Activated T-cell treated with anti-CD3 and anti-CD28 coated beads, Interleukin-2, amount 50 U/mL, for 1 hour (primary cell): ENCODE results near the gene BORCS5.
A peak's percentile ranks its signal among the peaks of the same experiment; 100 is the strongest.
"Not testable (repeated sequence)": the region's sequence is repeated elsewhere in the genome, so short reads cannot be mapped to it uniquely, and the experiment has no call there.

Experiments
- DNase-seq: peaks from one replicate; pipeline ENCODE4 v3.0.0-alpha.2; 2020

BORCS5 gene

DNA sequence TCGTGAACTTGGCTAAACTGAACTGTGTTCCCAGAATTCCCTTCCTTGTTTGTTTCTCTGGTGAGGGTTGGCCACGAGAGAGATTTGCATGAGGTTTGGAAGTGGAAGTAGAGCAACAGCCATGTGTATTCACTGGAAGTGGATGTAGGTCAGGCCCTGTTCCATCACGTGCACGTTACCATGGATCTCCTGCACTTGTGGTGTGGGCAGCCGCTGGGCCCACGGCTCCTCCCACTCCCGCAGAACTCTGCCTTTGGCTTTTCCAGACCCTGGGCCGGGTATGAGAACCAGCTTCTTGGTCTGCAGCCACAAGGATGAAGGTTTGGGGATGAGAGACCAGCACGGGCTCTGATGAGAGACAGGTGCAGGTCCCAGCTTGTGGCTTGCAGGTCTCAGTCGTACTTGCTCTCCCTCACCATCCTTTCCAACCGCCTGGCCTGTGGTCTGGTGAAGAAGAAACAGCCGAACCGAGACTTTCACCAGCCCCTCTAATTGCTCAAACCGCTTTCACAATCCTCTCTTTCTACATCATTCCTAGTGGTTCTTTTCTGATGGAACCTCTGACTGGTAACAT, 110.9 kb downstream of the BORCS5 start:
- peak; percentile 60 for DNase-seq

DNA sequence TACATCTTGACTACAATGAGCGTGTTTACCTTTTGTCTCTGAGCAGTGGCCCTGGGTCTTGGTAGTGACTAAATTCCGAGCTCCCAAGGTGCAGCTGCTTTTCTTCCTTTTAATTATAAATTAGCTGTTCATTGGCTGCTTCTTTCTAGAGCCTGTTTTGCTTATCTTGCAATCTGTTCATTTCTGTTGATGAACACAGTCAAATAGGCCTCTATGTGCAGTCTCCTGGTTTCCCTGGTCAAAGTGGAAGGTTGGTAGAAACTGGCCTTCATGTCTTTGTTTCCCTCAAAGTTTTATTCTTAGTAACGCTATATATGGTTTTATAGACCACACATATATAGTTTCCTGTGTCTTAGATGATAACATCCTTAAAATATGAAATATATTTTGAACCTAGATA, 111.7 kb downstream of the BORCS5 start:
- DNase-seq: no peak

DNA sequence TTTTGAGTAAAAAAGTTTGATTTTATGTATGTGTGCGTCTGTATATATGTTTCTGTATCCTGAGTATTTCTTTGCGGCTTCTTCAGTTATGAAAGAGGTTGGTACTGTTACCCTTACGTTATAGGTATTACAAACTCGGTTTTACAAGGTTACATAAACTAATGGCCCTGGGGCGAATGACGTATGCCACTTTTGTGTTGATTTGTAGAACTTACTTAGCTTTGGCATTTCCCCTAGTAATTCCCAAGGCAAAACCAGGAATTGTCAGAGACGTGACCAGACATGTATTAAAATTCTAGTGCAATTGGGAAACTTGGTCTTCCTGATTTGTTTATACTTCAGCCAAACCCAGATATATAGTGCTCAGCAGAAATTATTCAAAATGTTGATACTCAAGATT, 112.5 kb downstream of the BORCS5 start:
- no peak for DNase-seq

DNA sequence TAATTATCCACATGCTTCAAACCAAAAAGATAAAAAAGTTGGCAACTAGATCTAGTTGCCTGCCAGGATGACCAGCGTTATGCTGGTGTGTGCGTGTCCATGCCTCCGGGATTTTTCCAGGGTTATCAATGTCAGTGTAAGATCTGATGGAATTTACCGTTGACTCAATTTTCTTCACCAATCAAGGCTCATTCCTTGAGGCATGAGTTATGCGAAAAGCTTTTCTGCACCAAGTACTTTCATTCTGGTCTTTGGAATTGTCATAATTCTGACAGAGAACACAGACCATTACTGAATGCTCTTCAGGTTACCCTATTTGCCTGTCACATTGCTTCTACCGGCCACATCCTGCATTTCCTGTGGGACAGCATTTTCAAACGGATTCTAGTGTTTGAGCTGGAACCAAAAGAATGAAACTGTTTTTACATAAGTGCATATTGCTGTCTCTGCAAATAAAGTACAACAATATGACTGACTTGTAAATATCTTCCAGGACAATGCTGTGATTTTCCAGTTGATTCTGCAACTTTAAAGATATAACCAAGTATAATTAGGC, 114.0 kb downstream of the BORCS5 start:
- no peak for DNase-seq

DNA sequence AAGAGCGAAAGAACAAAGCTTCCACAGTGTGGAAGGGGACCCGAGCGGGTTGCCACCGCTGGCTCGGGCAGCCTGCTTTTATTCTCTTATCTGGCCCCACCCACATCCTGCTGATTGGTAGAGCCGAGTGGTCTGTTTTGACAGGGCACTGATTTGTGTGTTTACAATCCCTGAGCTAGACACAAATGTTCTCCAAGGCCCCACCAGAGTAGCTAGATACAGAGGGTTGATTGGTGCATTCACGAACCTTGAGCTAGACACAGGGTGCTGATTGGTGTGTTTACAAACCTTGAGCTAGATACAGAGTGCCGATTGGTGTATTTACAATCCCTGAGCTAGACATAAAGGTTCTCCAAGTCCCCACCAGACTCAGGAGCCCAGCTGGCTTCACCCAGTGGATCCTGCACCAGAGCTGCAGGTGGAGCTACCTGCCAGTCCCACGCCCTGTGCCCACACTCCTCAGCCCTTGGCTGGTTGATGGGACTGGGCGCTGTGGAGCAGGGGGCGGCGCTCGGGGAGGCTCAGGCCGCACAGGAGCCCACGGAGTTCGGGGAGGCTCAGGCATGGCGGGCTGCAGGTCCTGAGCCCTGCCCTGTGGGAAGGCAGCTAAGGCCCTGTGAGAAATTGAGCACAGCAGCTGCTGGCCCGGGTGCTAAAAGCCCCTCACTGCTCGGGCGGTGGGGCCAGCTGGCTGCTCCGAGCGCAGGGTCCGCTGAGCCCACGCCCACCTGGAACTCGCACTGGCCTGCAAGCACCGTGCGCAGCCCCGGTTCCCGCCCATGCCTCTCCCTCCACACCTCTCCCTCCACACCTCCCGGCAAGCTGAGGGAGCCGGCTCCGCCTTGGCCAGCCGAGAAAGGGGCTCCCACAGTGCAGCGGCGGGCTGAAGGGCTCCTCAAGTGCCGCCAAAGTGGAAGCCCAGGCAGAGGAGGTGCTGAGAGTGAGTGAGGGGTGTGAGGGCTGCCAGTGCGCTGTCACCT, 115.4 kb downstream of the BORCS5 start:
- DNase-seq: not testable (repeated sequence)

GRCh38 chr12:12473223-12473622, 116.3 kb downstream of the BORCS5 start:
- no peak for DNase-seq

DNA sequence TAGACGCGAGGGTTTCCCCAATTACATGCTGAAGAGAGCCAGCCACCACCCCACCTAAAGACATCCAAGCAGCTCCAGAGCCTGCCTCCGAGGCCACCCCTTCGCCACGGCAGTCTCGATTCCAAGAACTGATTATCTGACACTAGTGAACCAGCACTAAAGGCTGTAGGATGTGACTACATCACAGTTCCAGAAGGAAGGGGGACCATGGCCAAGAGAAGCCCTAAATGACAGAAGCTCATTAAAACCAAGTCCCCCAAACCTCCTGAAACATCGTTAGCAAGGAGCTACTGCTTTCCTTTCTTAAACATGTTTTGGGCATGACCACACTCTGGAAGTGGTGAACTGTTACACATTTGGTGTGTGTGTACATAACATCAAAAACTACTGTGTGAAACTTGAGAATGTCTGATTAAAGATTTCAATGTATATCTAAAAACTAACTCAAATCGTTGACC, 117.6 kb downstream of the BORCS5 start:
- peak; percentile 53 for DNase-seq

DNA sequence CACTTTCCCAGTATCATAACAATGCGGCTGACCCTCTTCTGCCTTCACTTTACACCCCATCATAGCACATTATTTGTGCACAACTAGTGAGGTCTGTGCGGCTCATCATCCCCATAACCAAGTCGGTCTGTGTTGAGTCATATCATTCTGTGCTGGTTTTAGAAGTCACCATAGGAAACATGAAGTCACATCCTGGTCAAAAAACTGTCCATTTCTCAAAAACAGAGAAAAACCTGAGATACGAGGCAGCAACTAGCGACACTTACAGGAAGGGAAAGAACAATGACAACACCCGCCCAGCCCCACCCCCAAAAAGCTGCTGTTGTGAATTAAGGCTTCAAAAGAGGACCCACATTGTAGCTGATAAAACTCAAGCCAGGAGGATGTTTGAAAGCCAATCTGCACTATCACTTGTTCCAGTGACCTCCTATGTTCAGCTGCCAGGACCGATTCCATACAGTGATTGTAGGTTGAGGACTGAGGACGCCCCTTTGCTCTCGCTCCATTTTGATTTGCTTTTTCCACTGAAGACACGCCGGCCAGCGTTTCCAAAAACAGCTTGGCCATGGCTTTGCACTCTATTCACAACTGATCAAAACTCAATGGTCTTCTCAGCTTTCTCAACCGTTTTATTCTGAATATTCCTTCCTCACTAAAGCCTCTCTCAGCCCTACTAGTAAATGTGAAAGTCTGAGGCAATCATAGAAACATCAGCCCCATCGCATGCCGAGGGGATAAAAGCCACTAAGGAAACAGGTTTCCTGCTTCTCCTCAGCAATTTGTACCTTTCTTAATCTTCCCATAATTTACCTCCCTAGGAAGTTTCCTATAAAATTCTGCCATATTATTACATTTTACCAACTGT, 118.3 kb downstream of the BORCS5 start:
- DNase-seq: peak; percentile 42

DNA sequence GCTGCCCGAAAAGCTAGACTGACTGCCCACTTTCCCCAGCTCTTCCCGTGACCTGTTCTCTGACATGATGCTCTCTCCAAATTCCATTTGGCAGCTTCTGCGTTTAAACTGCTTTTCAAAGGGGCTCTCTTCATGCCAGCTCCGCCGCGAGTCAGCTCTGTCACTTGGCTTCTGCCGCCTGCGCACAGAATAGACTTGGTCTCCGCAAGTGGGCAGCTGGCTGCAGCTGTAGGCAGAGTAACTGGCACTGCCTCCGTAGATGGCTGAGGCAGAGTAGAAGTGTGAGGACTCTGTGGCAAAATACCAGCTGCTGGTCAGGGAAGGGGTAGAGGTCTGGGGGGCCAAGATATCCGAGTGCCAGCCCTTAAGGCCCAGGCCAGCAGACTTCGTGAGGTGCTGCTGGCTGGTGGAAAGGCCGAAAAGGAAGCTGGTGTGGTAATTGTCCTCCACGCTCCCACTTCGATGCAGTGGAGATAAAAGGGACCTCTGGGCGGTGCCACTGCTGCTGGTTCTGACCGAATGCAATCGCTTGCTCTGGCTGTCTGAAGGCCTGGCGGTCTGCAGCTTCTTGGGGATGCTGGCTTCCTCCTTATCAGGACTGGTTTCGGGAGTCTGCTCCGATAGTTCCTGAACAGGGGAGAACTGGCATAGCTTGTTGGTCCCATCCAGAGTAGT, 120.1 kb downstream of the BORCS5 start:
- DNase-seq: no peak

DNA sequence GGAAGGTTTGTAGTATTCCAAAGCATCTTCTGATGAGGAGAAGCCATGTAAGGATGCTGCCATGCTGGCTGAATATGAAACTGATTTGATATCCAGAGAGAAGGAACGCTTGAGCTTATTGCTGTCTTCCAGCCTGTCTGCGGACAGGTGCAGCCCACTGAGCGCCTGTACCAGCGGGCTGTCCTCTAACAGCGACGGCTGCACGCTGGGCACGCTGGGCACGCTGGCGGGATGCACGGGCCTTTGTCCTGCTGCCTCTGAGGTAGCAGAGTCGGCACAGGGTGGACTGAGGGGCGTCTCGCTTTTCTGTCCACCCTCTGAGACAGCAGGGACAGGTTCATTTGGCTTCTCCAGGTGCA, 120.6 kb downstream of the BORCS5 start:
- no peak for DNase-seq

GRCh38 chr12:12480074-12480473, 123.2 kb downstream of the BORCS5 start:
- DNase-seq: no peak

DNA sequence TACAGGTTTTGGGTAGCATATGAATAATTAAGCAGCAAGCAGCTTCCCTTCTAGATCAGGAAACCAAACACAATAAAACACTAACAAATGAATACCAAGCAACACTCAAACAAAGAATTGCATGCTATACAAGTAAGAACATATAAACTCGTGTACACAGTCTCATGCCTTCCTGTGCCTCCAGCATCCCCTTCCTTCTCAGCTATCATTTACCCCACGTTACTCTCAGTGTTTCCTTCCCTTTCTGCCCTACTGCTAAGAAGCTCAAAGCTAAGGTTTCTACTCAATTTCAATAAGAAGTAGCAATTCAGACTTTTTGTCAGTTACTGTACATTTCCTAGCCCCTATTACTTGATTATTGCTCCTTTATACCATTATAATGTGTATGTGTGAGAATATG, 124.8 kb downstream of the BORCS5 start:
- DNase-seq: no peak

- peak; percentile 57 for DNase-seq
Measured at GRCh38 chr12:12482150-12482761, 125.4 kb downstream of the BORCS5 start.

GRCh38 chr12:12482959-12483358, 126.1 kb downstream of the BORCS5 start:
- no peak for DNase-seq

DNA sequence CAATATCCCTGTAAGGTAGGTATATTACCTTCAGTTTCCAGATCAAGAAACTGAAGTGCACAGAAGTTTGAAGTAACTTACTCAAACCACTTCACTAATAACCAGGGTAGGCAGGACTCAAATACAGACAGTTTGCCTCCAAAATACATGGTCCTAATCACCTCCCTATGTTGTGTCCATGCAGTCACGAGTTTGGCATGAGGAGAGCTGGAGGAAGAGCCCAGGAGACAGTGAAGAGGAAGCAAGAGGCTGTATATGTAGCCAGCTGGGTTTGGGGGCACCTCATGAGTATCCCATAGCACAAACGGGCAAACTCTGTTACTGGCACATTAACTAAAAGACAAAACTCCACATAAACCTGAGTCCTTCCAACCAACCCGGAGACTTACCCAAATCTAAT, 126.6 kb downstream of the BORCS5 start:
- no peak for DNase-seq

DNA sequence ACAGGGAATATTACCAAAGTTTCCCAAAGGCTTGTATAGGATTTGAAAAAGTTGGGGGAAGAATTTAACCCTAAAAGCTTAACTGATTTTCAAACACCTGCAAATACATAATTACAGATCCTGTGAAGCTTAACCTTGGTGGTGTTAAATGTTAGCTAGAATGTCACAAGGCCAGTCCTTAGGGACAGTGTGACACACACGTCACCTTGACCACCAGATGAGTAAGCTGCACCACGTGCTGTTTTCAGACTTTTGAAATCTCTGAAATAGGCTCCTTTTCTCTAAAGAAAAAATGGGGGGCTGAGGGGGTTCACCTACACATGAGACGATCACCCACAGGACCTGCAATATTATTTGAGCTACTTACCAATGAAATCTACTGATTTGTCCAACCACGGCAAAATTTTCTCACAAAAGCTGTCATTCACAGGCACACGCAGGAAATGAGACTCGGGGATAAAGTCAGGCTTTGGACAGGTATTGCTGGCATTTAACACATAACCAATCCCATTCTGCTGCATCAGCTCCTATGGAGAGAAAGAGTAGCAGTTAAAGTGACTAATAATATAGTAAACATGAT, 129.9 kb downstream of the BORCS5 start:
- DNase-seq: no peak

GRCh38 chr12:12487490-12487889, 130.6 kb downstream of the BORCS5 start:
- DNase-seq: no peak

DNA sequence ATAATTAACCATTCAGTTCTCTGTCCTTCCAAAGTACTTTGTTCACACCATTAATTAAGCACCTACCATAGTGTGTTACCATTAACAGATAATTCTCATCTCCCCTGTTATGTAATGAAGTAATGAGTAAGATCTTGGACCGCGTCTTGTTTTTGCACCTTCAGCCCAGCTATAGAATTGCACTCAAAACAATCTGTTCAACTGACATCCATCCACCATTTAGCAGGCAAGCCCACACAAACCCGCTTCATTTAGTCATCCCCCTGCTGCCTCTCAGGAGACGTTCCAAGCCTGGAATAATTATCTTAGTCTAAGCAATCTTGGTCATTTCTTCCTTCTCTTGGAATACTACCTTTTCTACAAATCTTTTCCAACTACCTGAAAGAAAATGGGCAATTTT, 131.4 kb downstream of the BORCS5 start:
- no peak for DNase-seq

DNA sequence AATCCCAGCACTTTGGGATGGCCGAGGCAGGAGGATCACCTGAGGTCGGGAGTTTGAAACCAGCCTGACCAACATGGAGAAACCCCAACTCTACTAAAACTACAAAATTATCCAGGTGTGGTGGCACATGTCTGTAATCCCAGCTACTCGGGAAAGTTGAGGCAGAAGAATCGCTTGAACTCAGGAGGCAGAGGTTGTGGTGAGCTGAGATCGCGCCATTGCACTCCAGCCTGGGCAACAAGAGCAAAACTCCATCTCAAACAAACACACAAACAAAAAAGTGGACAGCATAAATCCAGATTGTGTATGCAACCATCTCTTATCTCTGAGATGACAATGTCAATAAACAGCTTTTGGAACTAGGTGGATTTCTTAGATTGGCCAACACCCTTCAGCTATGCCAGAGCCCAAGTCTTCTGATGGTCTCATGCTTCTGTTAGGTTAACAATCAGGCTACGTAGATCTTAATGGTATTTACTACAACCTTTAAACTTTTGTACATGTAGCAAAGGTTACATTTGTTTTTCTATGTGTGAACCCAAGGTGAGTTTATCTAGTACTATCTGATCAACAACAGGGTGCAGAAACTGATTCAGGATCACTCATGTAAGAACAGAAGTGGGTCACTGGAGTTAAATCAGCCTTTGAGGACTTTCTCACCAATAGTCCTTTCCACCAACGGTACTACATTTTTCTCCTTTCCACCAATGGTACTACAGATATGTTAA, 132.1 kb downstream of the BORCS5 start:
- no peak for DNase-seq

GRCh38 chr12:12491606-12492005, 134.7 kb downstream of the BORCS5 start:
- DNase-seq: no peak

DNA sequence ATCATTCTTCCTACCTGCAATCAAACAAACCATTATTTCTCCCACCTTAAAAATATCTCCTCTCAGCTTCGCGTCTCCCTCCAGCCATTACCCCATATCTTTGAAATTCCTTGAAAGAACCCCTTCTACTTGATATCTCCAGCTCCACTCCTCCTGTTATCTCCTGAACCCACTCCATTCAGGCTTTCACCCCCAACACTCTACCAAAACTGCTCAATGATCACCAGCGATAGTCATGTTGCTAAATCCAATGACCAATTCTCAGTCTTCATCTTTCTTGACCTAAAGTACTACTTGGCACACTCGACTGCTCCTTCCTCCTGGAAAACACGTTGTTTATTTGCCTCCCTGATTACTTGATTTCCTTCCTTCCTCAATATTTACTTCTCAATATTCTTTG, 135.7 kb downstream of the BORCS5 start:
- no peak for DNase-seq
